Activated naive CD4-positive, alpha-beta T cell treated with anti-CD3 and anti-CD28 coated beads, Interleukin-2, amount 50 U/mL, for 24 hours (primary cell): Measurements from ENCODE around the gene OR52N4.

Experiments used
- H3K27ac Mint-ChIP-seq: one replicate; pipeline ENCODE4 v1.8.0; 2021; ENCODE audit warnings: mild to moderate bottlenecking, mixed read lengths
- H3K27me3 Mint-ChIP-seq: one replicate; pipeline ENCODE4 v1.8.0; 2021; ENCODE audit warnings: mixed read lengths
- H3K36me3 Mint-ChIP-seq: one replicate; pipeline ENCODE4 v1.8.0; 2021; ENCODE audit warnings: mixed read lengths
- H3K4me1 Mint-ChIP-seq: one replicate; pipeline ENCODE4 v1.8.0; 2021; ENCODE audit warnings: mixed read lengths
- H3K4me3 Mint-ChIP-seq: one replicate; pipeline ENCODE4 v1.8.0; 2021; ENCODE audit warnings: mild to moderate bottlenecking, mixed read lengths
- H3K9me3 Mint-ChIP-seq: one replicate; pipeline ENCODE4 v1.8.0; 2021; ENCODE audit warnings: mixed read lengths

OR52N4 gene

DNA sequence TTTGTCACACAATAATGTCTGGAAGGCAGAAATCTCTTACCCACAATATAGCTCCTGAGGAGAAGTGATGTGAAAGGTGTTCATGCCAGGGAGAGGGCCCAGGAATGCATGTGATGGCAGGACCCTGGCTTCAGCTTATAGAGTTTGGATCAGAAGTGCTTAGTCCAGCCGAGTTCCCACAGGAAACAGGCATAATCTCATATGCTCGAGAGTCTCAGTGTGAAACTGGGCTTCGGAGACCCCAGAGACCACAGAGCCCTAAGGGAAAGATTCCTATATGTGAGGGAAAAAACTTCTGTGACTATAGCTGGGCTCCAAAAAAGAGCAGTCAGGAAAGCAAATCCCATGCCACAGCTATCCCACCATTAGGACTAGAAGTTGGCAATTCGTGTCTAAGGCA lies 29.2 kb downstream of the OR52N4 start, which contains the start of gene OR52N5:
OR52N5 (minus strand) TSS at position 101 of the 400 bp plus-strand sequence. CDS start 4,721 bp downstream, outside the sequence.
- Mint-ChIP-seq H3K9me3 (no peaks in the 10 kb centered on the region), H3K4me3 (no peak within 1 kb of the TSS), H3K4me1 (peaks cover 6% of the 10 kb centered on the region), H3K36me3 (no peaks in the 10 kb centered on the region), H3K27ac (no peak within 1 kb of the TSS), H3K27me3 (peaks cover 9% of the 10 kb centered on the region)

DNA sequence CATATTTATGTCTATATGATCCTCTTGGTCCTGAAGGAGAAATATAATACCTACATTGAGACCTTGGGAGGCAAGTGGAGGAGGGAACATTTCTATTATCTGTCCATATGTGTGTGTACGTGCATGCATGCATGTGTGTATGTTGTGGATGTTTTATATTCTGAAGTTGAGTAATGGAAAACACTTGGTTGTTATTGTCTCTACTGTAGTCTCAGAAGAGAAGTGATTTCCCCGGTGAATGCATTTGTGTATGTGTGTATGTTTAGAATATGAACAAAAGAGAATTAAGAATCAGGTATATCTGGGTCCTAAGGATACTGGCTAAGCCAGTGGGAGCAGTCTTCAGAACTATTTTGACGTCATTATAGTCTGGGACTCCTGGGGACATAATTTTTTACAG lies 37.1 kb downstream of the OR52N4 start, which contains the start of gene OR52N1:
OR52N1 (minus strand) TSS at position 101 of the 400 bp plus-strand sequence. CDS start 2,449 bp downstream, outside the sequence.
- Mint-ChIP-seq H3K4me3 (no peak within 1 kb of the TSS), H3K36me3 (no peaks in the 10 kb centered on the region), H3K27ac (no peak within 1 kb of the TSS), H3K4me1 (no peaks in the 10 kb centered on the region), H3K27me3 (peaks cover 10% of the 10 kb centered on the region), H3K9me3 (no peaks in the 10 kb centered on the region)

DNA sequence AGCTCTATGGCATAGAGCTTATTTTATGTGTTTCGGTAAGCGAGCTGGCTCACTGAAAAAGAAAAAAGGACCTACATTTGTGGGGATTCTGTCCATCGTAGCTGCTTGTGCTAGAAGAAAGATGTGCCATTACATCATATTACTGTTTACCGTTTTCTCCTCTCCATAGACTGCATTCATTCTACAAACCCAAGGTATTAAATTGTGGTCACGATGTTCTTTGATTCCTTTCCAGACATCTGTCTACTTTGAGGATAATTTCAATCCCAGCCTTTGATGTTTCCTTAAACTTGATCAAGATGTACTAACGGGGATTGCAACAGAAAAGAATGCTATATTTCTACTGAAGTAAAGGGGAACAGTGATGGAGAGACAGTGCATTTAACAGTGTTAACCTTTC lies 42.5 kb downstream of the OR52N4 start:
- no peaks in the 10 kb centered on the region for H3K4me1 Mint-ChIP-seq
- no peak overlapping the region for H3K4me3 Mint-ChIP-seq
- no peaks in the 10 kb centered on the region for H3K36me3 Mint-ChIP-seq
- H3K27me3 Mint-ChIP-seq = peaks cover 22% of the 10 kb centered on the region
- no peaks in the 10 kb centered on the region for H3K9me3 Mint-ChIP-seq
- H3K27ac Mint-ChIP-seq = no peak overlapping the region

DNA sequence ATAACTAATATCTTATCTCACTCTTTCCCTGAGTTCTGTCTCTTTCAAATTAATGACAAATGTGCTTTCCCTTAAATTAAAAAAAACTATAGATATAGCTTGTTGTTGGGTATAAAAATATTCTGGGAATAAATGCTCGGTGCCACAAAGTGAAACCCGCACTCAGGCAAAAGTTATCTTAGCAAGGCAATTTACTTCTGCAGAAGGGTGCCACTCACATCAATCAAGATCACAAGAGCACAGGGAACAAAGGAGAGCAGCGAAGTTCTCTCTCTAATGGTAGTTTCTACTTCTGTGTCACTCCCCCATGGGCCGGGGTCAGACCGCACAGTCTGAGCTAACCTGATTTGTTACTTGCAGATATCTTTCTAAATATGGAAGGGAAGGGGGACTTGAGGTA lies 49.9 kb downstream of the OR52N4 start:
- Mint-ChIP-seq H3K27ac (no peak overlapping the region), H3K27me3 (peaks cover 13% of the 10 kb centered on the region), H3K36me3 (no peaks in the 10 kb centered on the region), H3K9me3 (peaks cover 13% of the 10 kb centered on the region), H3K4me3 (no peak overlapping the region), H3K4me1 (peaks cover 6% of the 10 kb centered on the region)
